Suppressor macrophage (primary cell): ENCODE measurements around the gene LSM12.
"Not testable (repeated sequence)": the region's sequence is repeated elsewhere in the genome, so short reads cannot be mapped to it uniquely, and the experiment has no call there.

Experiments
- DNase-seq, 4 experiments: peaks; one replicate each; pipeline ENCODE4 v3.0.0-alpha.2; 2020 to 2022
- total RNA-seq, 17 experiments: gene quantifications; one replicate each; lab custom pipeline; 2026; ENCODE audit warnings: mixed read lengths in 6 of 17, inconsistent platforms in 3 of 17; lab: John Stamatoyannopoulos, UW

LSM12 gene
- total RNA-seq, result 5.4 to 13.6 (median 8.9) reads per million in 17 experiments

- peak; percentile 95 to 98 (median 98) for DNase-seq
Observed at GRCh38 chr17:44066204-44066930, at the start of gene LSM12. TSS of gene LSM12 (minus strand) at chr17:44066671. CDS start at chr17:44066587, 84 bp downstream.

- peak; percentile 55 to 75 (median 62) for DNase-seq
Observed at GRCh38 chr17:44115585-44116415, 49.3 kb upstream of the LSM12 start.

- DNase-seq, result no peak
Observed at GRCh38 chr17:44113868-44114840, 47.7 kb upstream of the LSM12 start.

GRCh38 chr17:44113382-44113781 is 46.9 kb upstream of the LSM12 start:
- no peak for DNase-seq

GRCh38 chr17:44112284-44113280 is 46.1 kb upstream of the LSM12 start:
- DNase-seq, result peak in 2 of 4 experiments; percentile 14 to 15

GRCh38 chr17:44111777-44112176 is 45.3 kb upstream of the LSM12 start:
- DNase-seq, result no peak

GRCh38 chr17:44110823-44111633 is 44.6 kb upstream of the LSM12 start:
- DNase-seq, result peak; percentile 94 to 98 (median 96)

GRCh38 chr17:44110011-44110686 is 43.7 kb upstream of the LSM12 start:
- DNase-seq, result peak in 2 of 4 experiments; percentile 9 to 29

- no peak for DNase-seq
Observed at GRCh38 chr17:44109312-44109630, 42.8 kb upstream of the LSM12 start.

GRCh38 chr17:44108440-44109311 is 42.2 kb upstream of the LSM12 start:
- no peak for DNase-seq

- no peak for DNase-seq
Observed at GRCh38 chr17:44106801-44107200, 40.3 kb upstream of the LSM12 start.

GRCh38 chr17:44105941-44106340 is 39.5 kb upstream of the LSM12 start:
- DNase-seq, result no peak

- no peak for DNase-seq
Observed at GRCh38 chr17:44105483-44105882, 39.0 kb upstream of the LSM12 start.

- no peak for DNase-seq
Observed at GRCh38 chr17:44102849-44103622, 36.6 kb upstream of the LSM12 start.

GRCh38 chr17:44101858-44102257 is 35.4 kb upstream of the LSM12 start:
- DNase-seq, result not testable (repeated sequence)

GRCh38 chr17:44097110-44097958 is 30.9 kb upstream of the LSM12 start:
- DNase-seq, result peak in 2 of 4 experiments; percentile 13 to 16
